ENCODE data around the gene PRSS53.
A peak's percentile ranks its signal among the peaks of the same experiment; 100 is the strongest.
"Not testable (repeated sequence)": the region's sequence is repeated elsewhere in the genome, so short reads cannot be mapped to it uniquely, and the experiment has no call there.

The PRSS53 gene

GRCh38 chr16:31088459-31089183, at the start of gene PRSS53:
PRSS53 (minus strand) TSS chr16:31088943; CDS start chr16:31088809, 134 bp downstream.
- DNase-seq (ENCODE audit: low spot score), result no peak

DNA sequence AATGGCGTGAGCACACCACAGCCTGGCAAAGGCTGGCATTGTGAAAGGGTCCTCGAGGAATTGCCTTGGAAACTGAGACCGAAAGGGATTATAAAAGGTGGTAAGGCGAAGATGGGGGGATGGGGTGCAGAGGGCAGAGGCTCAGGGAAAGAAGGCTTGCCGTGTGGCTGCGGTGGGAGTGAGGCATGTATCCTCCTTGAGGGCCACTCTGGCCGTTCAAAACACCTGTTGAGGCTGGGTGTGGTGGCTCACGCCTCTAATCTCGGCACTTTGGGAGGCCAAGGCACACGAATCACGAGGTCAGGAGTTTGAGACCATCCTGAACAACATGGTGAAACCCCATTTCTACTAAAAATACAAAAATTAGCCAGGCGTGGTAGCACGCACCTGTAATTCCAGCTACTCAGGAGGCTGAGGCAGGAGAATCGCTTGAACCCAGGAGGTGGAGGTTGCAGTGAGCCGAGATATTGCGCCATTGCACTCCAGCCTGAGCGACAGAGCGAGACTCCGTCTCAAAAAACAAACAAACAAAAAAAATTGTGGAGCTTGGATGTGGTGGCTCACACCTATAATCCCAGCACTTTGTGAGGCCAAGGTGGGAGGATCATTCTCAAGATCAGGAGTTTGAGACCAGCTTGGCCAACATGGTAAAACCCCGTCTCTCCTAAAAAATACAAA, 48.2 kb upstream of the PRSS53 start:
- not testable (repeated sequence) for DNase-seq (ENCODE audit: low spot score)

DNA sequence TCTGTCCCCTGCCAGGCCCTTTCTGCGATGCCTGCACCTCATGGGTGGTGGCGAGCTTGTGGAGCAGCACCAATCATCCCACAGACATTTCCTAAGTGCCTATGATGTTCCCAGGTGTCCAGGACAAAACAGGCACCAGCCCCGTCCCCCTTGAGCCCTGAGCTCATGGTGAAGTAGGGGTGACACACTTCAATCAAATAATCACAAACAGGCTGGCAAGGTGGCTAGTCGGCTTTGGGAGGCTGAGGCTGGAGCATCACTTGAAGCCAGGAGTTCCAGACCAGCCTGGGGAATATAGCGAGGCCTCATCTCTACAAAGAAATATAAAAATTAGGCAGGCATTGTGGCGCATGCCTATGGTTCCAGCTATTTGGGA, 47.5 kb upstream of the PRSS53 start:
- DNase-seq (ENCODE audit: low spot score), result no peak

DNA sequence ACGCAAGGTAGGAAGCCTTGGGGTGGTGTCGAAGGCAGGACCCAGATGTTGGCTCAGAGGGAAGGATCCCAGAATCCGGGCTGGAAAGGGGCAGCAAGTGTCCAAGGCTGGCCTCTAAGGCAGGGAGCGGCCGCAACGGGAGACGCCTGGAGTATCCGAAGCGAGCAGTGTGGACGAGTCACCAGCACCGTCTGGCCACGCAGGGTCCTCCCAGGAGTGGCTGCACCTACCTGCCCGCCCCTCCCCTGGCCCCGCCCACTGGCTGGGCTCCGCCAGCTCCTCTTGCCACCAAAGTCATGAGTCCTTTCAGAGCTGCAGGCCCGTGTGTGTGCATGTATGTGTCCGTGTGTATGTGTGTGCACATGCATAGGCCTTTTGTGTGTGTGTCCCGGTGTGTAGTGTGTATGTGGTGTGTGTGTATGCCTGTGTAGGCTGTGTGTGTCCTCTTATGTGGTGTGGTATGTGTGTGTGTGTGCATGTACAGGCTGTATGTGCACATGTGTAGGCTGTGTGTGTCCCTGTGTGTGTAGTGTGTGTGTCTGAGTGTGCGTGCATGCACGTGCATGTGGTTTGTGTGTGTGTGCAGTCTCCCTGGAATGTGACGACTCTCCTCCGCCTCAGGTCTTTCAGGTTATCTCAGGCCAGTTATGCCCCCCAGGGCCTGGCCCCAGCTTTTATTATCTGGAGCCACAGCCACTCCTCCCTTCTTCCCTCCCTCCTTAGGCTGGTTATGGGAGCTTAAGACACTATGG, 47.0 kb upstream of the PRSS53 start, which contains the start of gene PRSS8:
Gene PRSS8, minus strand, starts transcription at position 193 of the 752 bp plus-strand sequence. CDS start 229 bp downstream, outside the sequence.
- DNase-seq (ENCODE audit: low spot score), result peak; percentile 66

- no peak for DNase-seq (ENCODE audit: low spot score)
These were observed 46.1 kb upstream of the PRSS53 start for GRCh38 chr16:31134625-31135534.

GRCh38 chr16:31134091-31134571, 45.4 kb upstream of the PRSS53 start:
- DNase-seq (ENCODE audit: low spot score), result no peak

DNA sequence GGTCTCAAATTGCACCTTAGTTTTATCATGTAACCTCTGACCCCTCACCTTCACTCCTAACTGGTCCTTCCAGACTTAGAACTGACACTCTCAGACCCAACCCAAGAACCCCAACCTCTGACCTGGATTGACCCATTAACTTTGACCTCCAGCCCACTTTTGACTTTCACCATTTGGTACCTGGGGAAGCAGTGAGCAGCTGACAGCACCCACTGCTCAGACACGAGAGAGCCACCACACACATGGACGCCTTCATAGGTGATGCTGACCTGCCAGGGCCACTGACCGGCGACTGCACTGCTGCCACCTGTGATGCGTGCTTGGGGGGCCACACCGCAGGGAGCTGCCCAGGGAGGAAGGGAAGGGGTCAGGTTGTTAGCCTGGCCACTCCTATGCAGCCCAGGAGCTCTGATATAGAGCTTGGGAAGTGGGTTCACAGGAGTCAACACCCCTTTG, 44.3 kb upstream of the PRSS53 start:
- no peak for DNase-seq (ENCODE audit: low spot score)

DNA sequence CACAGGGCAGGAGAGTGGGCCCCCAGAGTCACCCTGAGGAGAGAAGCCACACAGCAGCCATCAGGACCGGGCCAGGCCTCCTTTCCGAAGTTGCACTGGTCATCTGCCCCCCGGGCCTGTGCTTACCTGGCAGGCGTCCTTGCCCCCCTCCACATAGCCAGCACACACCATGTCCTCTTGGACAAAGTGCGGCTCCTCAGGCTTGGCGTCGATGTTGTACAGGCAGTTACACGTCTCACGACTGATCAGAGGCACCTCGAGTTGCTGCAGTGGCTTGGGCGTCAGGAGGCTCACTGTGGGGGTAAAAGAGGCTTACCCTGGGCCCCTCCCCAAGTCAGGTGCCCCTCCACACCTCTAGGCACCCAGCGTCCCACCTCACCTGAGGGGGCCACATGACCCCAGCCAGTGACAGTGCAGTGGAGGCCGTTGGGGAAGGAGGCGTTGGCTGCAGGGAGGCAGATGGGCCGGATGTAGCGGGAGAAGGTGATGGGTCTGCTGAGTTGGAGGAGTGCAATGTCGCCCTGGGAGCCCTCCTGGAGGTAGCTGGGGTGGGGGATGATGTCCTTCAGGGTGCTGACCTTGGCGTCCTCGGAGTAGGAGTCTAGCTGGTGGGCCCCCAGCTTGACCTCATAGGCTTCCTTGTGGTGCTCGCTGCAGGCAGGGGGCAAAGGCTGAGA, 43.7 kb upstream of the PRSS53 start:
- DNase-seq (ENCODE audit: low spot score), result no peak

- no peak for DNase-seq (ENCODE audit: low spot score)
These were observed 43.1 kb upstream of the PRSS53 start for GRCh38 chr16:31131841-31132271.

- no peak for DNase-seq (ENCODE audit: low spot score)
These were observed 42.7 kb upstream of the PRSS53 start for GRCh38 chr16:31131416-31131815.

- DNase-seq (ENCODE audit: low spot score), result no peak
These were observed 42.2 kb upstream of the PRSS53 start for GRCh38 chr16:31130899-31131298.

- DNase-seq (ENCODE audit: low spot score), result no peak
These were observed 41.7 kb upstream of the PRSS53 start for GRCh38 chr16:31130336-31130891.

- DNase-seq (ENCODE audit: low spot score), result no peak
These were observed 41.0 kb upstream of the PRSS53 start for GRCh38 chr16:31129568-31130335.

DNA sequence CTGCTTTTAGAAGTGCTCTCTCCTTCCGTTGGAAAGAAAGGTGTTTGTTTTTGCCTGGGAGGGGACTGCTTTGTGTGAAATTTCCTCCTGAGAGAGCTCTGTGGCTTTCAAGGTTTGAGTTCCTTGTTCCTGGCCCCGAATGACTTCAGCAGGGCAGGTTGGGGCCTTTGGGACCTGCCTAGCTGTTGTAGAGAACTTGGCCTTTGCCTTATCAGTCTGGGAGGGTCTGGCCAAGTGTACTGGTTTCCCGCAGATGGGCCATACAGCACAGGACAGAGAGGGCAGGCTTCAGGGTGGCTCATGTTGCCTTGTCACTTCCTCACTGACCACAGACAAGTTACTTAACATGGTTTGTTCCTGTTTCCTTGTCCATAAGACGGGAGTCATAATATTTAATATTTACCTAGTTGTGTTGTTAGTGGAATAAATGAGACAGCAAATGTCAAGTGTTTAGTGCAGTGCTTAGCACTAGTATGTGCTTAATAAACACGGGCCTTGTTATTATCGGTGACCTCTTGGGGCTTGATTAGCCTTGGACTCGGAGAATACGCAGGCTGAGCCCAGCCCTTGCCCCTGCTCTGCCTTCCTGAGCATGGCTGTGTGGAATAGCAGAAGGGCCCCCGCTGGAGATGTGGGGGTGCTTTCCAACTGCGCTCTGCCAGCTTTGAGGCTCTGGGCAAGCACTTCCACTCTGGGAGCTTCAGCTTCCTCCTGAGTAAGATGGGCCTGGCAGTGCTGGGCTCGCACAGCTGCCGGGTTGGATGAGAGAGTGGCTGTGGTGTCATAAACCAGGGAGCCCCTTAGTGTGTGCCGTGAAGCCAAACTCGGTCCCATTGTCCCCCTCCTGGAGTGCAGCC, 40.2 kb upstream of the PRSS53 start:
- no peak for DNase-seq (ENCODE audit: low spot score)

- DNase-seq (ENCODE audit: low spot score), result no peak
These were observed 38.4 kb upstream of the PRSS53 start for GRCh38 chr16:31127182-31127581.

DNA sequence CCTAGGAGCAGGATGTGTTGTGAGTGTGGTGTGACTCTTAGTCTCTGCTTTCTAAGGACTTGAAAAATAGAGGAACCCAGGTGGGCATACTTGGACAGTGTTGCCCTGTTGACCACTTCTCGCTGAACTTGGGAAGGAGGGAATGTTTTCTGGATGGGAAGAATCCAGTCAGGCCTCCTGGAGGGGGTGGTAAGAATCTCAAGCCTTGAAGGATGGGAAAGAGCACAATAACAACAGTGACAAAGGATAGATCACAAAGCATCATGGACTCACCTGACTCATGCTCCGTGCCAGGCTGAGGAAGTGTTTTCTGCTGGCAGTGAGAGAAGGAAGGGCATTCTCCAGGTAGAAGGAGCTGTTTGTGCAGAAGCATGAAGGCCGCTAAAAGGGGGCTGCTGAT, 37.1 kb upstream of the PRSS53 start:
- DNase-seq (ENCODE audit: low spot score), result no peak

- DNase-seq (ENCODE audit: low spot score), result no peak
These were observed 31.4 kb upstream of the PRSS53 start for GRCh38 chr16:31120129-31120528.

DNA sequence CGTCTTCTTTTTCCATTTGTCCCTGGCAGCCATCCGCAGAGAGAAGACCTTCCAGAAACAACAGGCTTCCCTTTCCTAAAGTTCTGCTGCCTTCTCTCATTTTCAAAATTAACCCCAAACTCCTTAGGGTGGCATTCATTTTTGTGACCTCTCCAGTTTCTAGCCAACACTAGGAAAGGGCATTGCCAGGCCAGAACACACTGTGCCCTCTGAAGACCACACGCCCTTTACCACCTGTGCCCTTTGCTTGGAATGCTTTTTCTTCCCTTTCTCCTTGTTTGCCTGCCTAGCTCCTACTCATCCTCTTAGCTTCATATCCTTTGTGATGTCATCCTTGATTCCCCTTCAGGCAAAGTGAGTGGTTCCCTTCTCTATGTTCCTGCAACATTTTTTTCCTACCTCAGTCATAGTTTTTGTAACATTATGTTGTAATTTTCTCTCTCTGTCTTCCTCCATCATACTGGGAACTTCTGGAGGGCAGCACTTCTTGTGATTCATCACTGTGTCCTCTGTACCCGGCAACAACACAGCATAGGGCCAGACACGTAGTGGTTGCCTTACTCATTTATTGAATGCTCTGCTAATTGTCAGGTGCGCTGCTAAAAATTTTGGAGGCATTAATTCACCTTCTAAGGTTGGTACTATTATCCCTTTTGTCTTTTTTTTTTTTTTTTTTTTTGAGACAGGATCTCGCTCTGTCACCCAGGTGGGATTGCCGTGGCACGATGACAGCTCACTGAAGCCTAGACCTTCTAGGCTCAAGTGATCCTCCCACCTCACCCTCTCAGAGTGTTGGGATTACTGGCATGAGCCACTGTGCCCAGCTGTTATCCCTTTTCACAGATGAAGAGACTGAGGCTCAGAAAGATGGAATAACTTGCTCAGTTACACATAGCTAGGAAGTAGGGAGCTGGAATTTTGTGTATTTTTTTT, 29.7 kb upstream of the PRSS53 start:
- no peak for DNase-seq (ENCODE audit: low spot score)

Measured in ecto neural progenitor cell (in vitro differentiated cells).